ENCODE data around the gene ZNF385A.

Gene ZNF385A

GRCh38 chr12:54368709-54369596 lies 15.6 kb downstream of the ZNF385A start (continued):
- TF ChIP-seq PRDM10 (tag by site-specific recombination; IDR thresholded peaks at IDR 0.05) (peak; percentile 98), ZNF626 (tag by site-specific recombination; IDR thresholded peaks at IDR 0.05) (no peak), ZNF473 (tag by site-specific recombination; IDR thresholded peaks at IDR 0.05) (no peak), ZNF768 (tag by site-specific recombination; IDR thresholded peaks at IDR 0.05) (no peak), KLF8 (tag by site-specific recombination; IDR thresholded peaks at IDR 0.05) (peak; percentile 19; the same call in 1 of the 2 replicates), ZNF529 (tag by site-specific recombination; IDR thresholded peaks at IDR 0.05; ENCODE audit: insufficient replicate concordance) (no peak), ZSCAN30 (tag by site-specific recombination; IDR thresholded peaks at IDR 0.05) (peak; percentile 17; the same call in 1 of the 2 replicates), ZBTB44 (tag by site-specific recombination; IDR thresholded peaks at IDR 0.05) (peak; percentile 55; the same call in 1 of the 2 replicates), ZNF248 (tag by site-specific recombination; IDR thresholded peaks at IDR 0.05) (no peak), KLF17 (tag by site-specific recombination; IDR thresholded peaks at IDR 0.05) (peak; percentile 68; the same call in 1 of the 2 replicates), ZBTB10 (tag by site-specific recombination; IDR thresholded peaks at IDR 0.05) (peak; percentile 81), GLIS1 (tag by site-specific recombination; IDR thresholded peaks at IDR 0.05) (peak; percentile 13; the same call in 1 of the 2 replicates), SP7 (tag by site-specific recombination; IDR thresholded peaks at IDR 0.05) (peak; percentile 48), ZNF174 (tag by site-specific recombination; IDR thresholded peaks at IDR 0.05) (no peak), WT1 (tag by site-specific recombination; IDR thresholded peaks at IDR 0.05) (peak; percentile 49; the same call in 1 of the 2 replicates), ZNF561 (tag by site-specific recombination; IDR thresholded peaks at IDR 0.05; ENCODE audit: borderline replicate concordance) (0 out of 2 replicates have a peak, but pooled peaks have one; percentile 30), ZNF433 (tag by site-specific recombination; IDR thresholded peaks at IDR 0.05; ENCODE audit: low read depth) (no peak), ZNF114 (tag by site-specific recombination; IDR thresholded peaks at IDR 0.05) (no peak), ZNF214 (tag by site-specific recombination; IDR thresholded peaks at IDR 0.05; ENCODE audit: borderline replicate concordance) (no peak)
